Chondrocyte (in vitro differentiated cells): ENCODE results near the gene P2RY10. TPM values are rescaled to one million over a fixed set of nuclear protein-coding genes. Genes with fewer than 3 reads are reported as not detected.
A peak's percentile ranks its signal among the peaks of the same experiment; 100 is the strongest.

Source experiments
- DNase-seq: peaks from one replicate; pipeline ENCODE4 v3.0.0; 2021; ENCODE audit warnings: mixed read lengths, low spot score
- H3K27ac Mint-ChIP-seq: one replicate; pipeline ENCODE4 v1.8.0; 2021; ENCODE audit warnings: mild to moderate bottlenecking, moderate library complexity, mixed read lengths; ENCODE audit not compliant: unreplicated experiment
- H3K27me3 Mint-ChIP-seq: 2 replicates; pipeline ENCODE4 v1.8.0; 2021; ENCODE audit warnings: low read depth, mixed read lengths
- H3K36me3 Mint-ChIP-seq: 2 replicates; pipeline ENCODE4 v1.8.0; 2021; ENCODE audit warnings: low read depth, mixed read lengths
- H3K4me1 Mint-ChIP-seq: 2 replicates; pipeline ENCODE4 v1.8.0; 2021; ENCODE audit warnings: low read depth, mild to moderate bottlenecking, mixed read lengths
- H3K4me3 Mint-ChIP-seq: one replicate; pipeline ENCODE4 v1.8.0; 2021; ENCODE audit warnings: mild to moderate bottlenecking, moderate library complexity, mixed read lengths; ENCODE audit not compliant: unreplicated experiment
- H3K9me3 Mint-ChIP-seq: 2 replicates; pipeline ENCODE4 v1.8.0; 2021; ENCODE audit warnings: low read depth, mixed read lengths
- total RNA-seq: library from RNA; stranded (reverse); gene quantifications from 3 replicates; pipeline ENCODE4 v1.2.1, GENCODE V29; 2021
- TF ChIP-seq, protein P1 (sequence below): fragments of 200-600 bp; sonication (generic); IDR thresholded peaks from 2 replicates; pipeline ENCODE4 v1.5.0; 2021; ENCODE audit warnings: antibody characterized with exemption, mild to moderate bottlenecking, moderate library complexity

Gene P2RY10
- total RNA-seq, 1 donor from 2014 or later = not detected

DNA sequence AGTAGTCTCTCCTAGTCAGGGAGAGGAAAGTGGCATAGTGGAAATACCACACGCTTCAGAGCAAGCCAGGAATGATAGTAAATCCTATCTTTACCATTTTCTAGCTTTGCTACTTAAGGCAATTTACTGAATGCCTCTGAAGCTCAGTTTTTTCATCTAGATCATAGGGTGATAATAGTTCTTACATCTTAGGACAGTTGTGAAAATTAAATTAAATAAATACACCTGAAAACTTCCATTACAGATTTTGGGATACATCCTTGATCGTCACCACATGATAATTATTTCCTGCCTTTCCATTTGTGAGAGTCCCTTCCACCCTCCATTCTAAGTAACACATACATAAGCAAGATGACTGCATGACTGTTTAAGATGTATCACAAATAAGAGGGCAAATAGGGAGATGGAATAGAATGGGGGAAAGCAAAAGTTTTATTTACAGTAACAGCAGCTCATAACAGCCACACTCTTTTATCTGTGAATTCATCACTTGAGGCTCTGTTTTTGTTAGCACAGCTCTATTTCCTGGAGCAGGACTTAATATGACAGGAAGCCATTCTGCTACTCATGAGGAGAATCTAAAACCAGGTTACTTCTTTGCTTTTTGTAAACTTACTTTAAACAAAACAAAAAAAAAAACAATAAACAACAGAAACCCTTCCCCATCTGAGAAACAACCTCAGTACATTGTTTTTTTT, 13.4 kb downstream of the P2RY10 start:
- Mint-ChIP-seq H3K4me3 (no peak overlapping the region), H3K9me3 (peaks cover 10% of the 10 kb centered on the region), H3K36me3 (no peaks in the 10 kb centered on the region), H3K27ac (no peak overlapping the region), H3K27me3 (peaks cover 2% of the 10 kb centered on the region), H3K4me1 (no peaks in the 10 kb centered on the region)
- TF ChIP-seq, protein P1, sequence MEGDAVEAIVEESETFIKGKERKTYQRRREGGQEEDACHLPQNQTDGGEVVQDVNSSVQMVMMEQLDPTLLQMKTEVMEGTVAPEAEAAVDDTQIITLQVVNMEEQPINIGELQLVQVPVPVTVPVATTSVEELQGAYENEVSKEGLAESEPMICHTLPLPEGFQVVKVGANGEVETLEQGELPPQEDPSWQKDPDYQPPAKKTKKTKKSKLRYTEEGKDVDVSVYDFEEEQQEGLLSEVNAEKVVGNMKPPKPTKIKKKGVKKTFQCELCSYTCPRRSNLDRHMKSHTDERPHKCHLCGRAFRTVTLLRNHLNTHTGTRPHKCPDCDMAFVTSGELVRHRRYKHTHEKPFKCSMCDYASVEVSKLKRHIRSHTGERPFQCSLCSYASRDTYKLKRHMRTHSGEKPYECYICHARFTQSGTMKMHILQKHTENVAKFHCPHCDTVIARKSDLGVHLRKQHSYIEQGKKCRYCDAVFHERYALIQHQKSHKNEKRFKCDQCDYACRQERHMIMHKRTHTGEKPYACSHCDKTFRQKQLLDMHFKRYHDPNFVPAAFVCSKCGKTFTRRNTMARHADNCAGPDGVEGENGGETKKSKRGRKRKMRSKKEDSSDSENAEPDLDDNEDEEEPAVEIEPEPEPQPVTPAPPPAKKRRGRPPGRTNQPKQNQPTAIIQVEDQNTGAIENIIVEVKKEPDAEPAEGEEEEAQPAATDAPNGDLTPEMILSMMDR = no peak
- DNase-seq = no peak

DNA sequence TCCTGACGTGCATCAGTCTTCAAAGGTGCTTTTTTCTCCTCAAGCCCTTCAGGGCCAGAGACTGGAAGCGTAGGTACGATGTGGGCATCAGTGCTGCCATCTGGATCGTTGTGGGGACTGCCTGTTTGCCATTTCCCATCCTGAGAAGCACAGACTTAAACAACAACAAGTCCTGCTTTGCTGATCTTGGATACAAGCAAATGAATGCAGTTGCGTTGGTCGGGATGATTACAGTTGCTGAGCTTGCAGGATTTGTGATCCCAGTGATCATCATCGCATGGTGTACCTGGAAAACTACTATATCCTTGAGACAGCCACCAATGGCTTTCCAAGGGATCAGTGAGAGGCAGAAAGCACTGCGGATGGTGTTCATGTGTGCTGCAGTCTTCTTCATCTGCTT, 15.7 kb downstream of the P2RY10 start:
- no peak for DNase-seq
- Mint-ChIP-seq H3K4me3 (no peak overlapping the region), H3K9me3 (peaks cover 13% of the 10 kb centered on the region), H3K27ac (no peak overlapping the region), H3K36me3 (no peaks in the 10 kb centered on the region), H3K27me3 (peaks cover 2% of the 10 kb centered on the region), H3K4me1 (no peaks in the 10 kb centered on the region)
- TF ChIP-seq, protein P1 = no peak

DNA sequence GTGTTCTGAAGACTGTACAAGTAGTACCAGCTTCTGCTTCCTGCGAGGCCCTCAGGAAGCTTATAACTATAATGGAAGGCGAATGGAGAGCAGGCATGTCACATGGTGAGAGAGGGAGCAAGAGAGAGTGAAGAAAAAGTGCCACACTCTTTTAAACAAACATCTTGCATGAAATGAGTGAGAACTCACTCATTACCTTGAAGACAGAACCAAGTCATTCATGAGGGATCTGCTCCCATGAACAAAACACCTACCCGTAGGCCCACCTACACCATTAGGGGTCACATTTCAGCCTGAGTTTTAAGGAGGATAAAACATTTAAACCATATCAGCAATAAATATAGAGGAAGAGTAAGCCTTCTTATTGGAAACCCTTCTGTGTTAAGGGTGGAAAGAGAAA, 19.4 kb downstream of the P2RY10 start:
- peaks cover 30% of the 10 kb centered on the region for H3K9me3 Mint-ChIP-seq
- H3K4me3 Mint-ChIP-seq = no peak overlapping the region
- no peak for DNase-seq
- no peaks in the 10 kb centered on the region for H3K27me3 Mint-ChIP-seq
- TF ChIP-seq, protein P1 = no peak
- no peaks in the 10 kb centered on the region for H3K4me1 Mint-ChIP-seq
- no peak overlapping the region for H3K27ac Mint-ChIP-seq
- H3K36me3 Mint-ChIP-seq = no peaks in the 10 kb centered on the region

DNA sequence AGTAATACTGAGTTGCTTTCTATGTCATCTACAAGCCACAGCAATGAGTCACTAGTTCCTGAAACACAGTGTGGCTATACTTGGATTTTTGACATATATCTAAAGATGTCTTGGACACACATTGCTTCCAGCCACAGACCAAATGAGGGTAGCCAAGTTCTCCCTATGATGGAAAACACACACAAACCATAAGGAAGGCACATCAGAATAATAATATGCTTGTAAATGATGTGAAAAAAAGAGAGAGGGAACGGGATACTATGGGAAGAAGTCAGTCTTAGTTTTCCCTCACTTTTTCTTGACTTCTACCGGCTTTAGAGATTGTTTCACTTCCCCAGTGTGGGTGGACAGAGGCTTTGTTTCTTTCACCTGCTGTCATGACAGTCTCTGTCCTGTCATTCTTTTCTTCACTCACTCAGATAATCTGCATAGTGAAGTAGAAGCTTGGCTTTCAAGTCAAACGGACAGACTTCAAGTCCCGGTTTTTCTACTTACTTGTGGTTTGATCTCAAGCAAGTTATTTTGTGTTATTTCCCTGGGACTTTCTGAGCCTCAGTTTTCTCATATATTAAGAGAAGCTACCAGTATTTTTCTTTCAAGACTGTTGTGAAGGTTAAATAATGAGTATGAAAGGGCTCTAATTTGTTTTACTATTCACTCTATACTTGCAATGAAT, 34.7 kb downstream of the P2RY10 start:
- Mint-ChIP-seq H3K4me3 (no peak overlapping the region), H3K4me1 (peaks cover 24% of the 10 kb centered on the region), H3K9me3 (peaks cover 8% of the 10 kb centered on the region), H3K27me3 (no peaks in the 10 kb centered on the region), H3K36me3 (no peaks in the 10 kb centered on the region), H3K27ac (peak overlapping the region; percentile 77)
- no peak for DNase-seq
- TF ChIP-seq, protein P1 = no peak

DNA sequence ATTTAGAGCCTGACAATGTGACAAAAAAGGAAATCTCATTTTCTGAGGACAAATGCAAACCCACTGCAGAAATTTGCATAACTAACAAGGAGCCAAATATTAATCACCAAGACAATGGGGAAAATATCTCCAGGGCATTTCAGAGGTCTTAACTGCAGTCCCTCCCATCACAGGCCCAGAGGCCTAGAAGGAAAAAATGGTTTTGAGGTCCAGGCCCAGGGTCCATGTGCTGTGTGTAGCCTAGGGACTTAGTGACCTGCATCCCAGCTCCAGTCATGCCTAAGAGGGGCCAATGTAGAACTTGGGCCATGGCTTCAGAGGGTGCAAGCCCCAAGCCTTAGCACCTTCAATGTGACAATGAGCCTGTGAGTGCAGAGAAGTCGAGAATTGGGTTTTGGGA, 44.2 kb downstream of the P2RY10 start:
- H3K4me3 Mint-ChIP-seq = no peak overlapping the region
- H3K4me1 Mint-ChIP-seq = no peaks in the 10 kb centered on the region
- H3K27me3 Mint-ChIP-seq = no peaks in the 10 kb centered on the region
- H3K27ac Mint-ChIP-seq = no peak overlapping the region
- peaks cover 43% of the 10 kb centered on the region for H3K9me3 Mint-ChIP-seq
- DNase-seq = no peak
- TF ChIP-seq, protein P1 = no peak
- H3K36me3 Mint-ChIP-seq = peaks cover 4% of the 10 kb centered on the region
